Astrocyte (in vitro differentiated cells and primary cell): ENCODE measurements around the gene IPO11. TPM values are rescaled to one million over a fixed set of nuclear protein-coding genes. Genes with fewer than 3 reads are reported as not detected.

ENCODE experiments used
- DNase-seq: peaks from one replicate; pipeline ENCODE4 v3.0.0-alpha.2; 2010; ENCODE audit warnings: low read depth
- FAIRE-seq: peaks from 2 replicates; lab custom pipeline; 2011; peaks lifted over from hg19 to GRCh38; lab: Jason Lieb, UNC
- H2AFZ ChIP-seq: 2 replicates; pipeline ENCODE4 v1.6.0; 2012; ENCODE audit warnings: low read depth, low read length, inconsistent platforms
- H3K27ac ChIP-seq: 2 replicates; pipeline ENCODE4 v1.5.1; 2011; ENCODE audit warnings: low read depth, low read length, inconsistent platforms
- H3K27me3 ChIP-seq: 2 replicates; pipeline ENCODE4 v1.6.0; 2011; ENCODE audit warnings: low read length, inconsistent platforms; ENCODE audit not compliant: insufficient read depth
- H3K36me3 ChIP-seq: 2 replicates; pipeline ENCODE4 v1.5.1; 2011; ENCODE audit warnings: low read length, inconsistent platforms; ENCODE audit not compliant: insufficient read depth
- H3K4me1 ChIP-seq: 2 replicates; pipeline ENCODE4 v1.5.1; 2011; ENCODE audit warnings: low read length, inconsistent platforms; ENCODE audit not compliant: insufficient read depth
- H3K4me2 ChIP-seq: 2 replicates; pipeline ENCODE4 v1.6.0; 2012; ENCODE audit warnings: low read length, inconsistent platforms
- H3K4me3 ChIP-seq: 2 replicates; pipeline ENCODE4 v1.5.1; 2011; ENCODE audit warnings: low read depth, mild to moderate bottlenecking, low read length, inconsistent platforms; ENCODE audit not compliant: insufficient read depth
- H3K79me2 ChIP-seq: 2 replicates; pipeline ENCODE4 v1.6.0; 2012; ENCODE audit warnings: mild to moderate bottlenecking, low read length, inconsistent platforms; ENCODE audit not compliant: insufficient read depth
- H3K9ac ChIP-seq: 2 replicates; pipeline ENCODE4 v1.6.0; 2012; ENCODE audit warnings: mild to moderate bottlenecking, low read length, inconsistent platforms
- H3K9me3 ChIP-seq: 2 replicates; pipeline ENCODE4 v1.5.1; 2012; ENCODE audit warnings: low read depth, mild to moderate bottlenecking, low read length, inconsistent platforms; ENCODE audit not compliant: insufficient read depth
- H4K20me1 ChIP-seq: 2 replicates; pipeline ENCODE4 v1.6.0; 2012; ENCODE audit warnings: low read length, inconsistent platforms; ENCODE audit not compliant: insufficient read depth
- H3K27ac Mint-ChIP-seq: one replicate; pipeline ENCODE4 v1.8.0; 2021; ENCODE audit warnings: mild to moderate bottlenecking, mixed read lengths; ENCODE audit not compliant: unreplicated experiment
- H3K27me3 Mint-ChIP-seq: one replicate; pipeline ENCODE4 v1.8.0; 2021; ENCODE audit warnings: low read depth, mixed read lengths; ENCODE audit not compliant: unreplicated experiment
- H3K36me3 Mint-ChIP-seq: one replicate; pipeline ENCODE4 v1.8.0; 2021; ENCODE audit warnings: low read depth, mixed read lengths; ENCODE audit not compliant: unreplicated experiment
- H3K4me1 Mint-ChIP-seq: one replicate; pipeline ENCODE4 v1.8.0; 2021; ENCODE audit warnings: low read depth, mixed read lengths; ENCODE audit not compliant: unreplicated experiment
- H3K4me3 Mint-ChIP-seq: one replicate; pipeline ENCODE4 v1.8.0; 2021; ENCODE audit warnings: mild to moderate bottlenecking, moderate library complexity, mixed read lengths; ENCODE audit not compliant: unreplicated experiment
- H3K9me3 Mint-ChIP-seq: one replicate; pipeline ENCODE4 v1.8.0; 2021; ENCODE audit warnings: mild to moderate bottlenecking, mixed read lengths; ENCODE audit not compliant: unreplicated experiment
- EZH2 ChIP-seq: IDR thresholded peaks from 2 replicates; pipeline ENCODE4 v1.6.1; 2012; ENCODE audit warnings: mild to moderate bottlenecking, low read length, inconsistent platforms; ENCODE audit not compliant: insufficient read depth
- total RNA-seq: library from RNA; stranded (reverse); gene quantifications from 2 replicates; pipeline ENCODE4 v1.2.1, GENCODE V29; 2021
- TF ChIP-seq, protein P1 (sequence below): IDR thresholded peaks from 2 replicates; pipeline ENCODE4 v1.5.1; 2011; ENCODE audit warnings: low read depth, mild to moderate bottlenecking, inconsistent platforms, low read length, moderate library complexity; ENCODE audit not compliant: insufficient read depth

The IPO11 gene
- total RNA-seq, 1 donor from 2014 or later = 31.7 TPM

DNA sequence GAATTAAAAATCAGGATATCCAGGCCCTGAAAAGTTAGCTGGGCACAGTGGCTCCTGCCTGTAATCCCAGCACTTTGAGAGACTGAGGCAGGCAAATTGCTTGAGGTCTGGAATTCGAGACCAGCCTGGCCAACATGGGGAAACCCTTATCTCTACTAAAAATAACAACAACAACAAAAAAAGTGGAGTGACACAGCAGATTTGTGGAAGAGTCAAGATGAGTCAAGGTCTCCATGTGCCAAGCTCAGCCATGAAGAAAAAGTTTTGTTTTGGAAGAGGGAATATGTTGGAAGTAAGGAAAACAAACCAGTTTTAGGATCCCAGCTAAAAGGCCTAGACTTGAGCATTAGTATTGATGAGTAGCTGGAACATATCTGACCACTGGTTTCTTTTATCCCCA is 180.8 kb downstream of the IPO11 start:
- no peak for FAIRE-seq
- H3K9ac ChIP-seq = no peak overlapping the region
- H3K4me3 Mint-ChIP-seq = no peak overlapping the region
- H3K9me3 Mint-ChIP-seq = peaks cover 1% of the 10 kb centered on the region
- no peaks in the 10 kb centered on the region for H3K36me3 ChIP-seq
- H3K79me2 ChIP-seq = no peaks in the 10 kb centered on the region
- no peak overlapping the region for H2AFZ ChIP-seq
- no peaks in the 10 kb centered on the region for H3K27me3 Mint-ChIP-seq
- no peaks in the 10 kb centered on the region for H3K9me3 ChIP-seq
- peaks cover 8% of the 10 kb centered on the region for H3K4me1 Mint-ChIP-seq
- no peaks in the 10 kb centered on the region for H4K20me1 ChIP-seq
- H3K27ac Mint-ChIP-seq = no peak overlapping the region
- H3K4me1 ChIP-seq = peaks cover 7% of the 10 kb centered on the region
- no peak overlapping the region for H3K27ac ChIP-seq
- no peak for TF ChIP-seq EZH2
- TF ChIP-seq, protein P1, sequence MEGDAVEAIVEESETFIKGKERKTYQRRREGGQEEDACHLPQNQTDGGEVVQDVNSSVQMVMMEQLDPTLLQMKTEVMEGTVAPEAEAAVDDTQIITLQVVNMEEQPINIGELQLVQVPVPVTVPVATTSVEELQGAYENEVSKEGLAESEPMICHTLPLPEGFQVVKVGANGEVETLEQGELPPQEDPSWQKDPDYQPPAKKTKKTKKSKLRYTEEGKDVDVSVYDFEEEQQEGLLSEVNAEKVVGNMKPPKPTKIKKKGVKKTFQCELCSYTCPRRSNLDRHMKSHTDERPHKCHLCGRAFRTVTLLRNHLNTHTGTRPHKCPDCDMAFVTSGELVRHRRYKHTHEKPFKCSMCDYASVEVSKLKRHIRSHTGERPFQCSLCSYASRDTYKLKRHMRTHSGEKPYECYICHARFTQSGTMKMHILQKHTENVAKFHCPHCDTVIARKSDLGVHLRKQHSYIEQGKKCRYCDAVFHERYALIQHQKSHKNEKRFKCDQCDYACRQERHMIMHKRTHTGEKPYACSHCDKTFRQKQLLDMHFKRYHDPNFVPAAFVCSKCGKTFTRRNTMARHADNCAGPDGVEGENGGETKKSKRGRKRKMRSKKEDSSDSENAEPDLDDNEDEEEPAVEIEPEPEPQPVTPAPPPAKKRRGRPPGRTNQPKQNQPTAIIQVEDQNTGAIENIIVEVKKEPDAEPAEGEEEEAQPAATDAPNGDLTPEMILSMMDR = no peak
- H3K36me3 Mint-ChIP-seq = peaks cover 9% of the 10 kb centered on the region
- no peak for DNase-seq
- no peak overlapping the region for H3K4me2 ChIP-seq
- no peaks in the 10 kb centered on the region for H3K27me3 ChIP-seq
- no peak overlapping the region for H3K4me3 ChIP-seq

DNA sequence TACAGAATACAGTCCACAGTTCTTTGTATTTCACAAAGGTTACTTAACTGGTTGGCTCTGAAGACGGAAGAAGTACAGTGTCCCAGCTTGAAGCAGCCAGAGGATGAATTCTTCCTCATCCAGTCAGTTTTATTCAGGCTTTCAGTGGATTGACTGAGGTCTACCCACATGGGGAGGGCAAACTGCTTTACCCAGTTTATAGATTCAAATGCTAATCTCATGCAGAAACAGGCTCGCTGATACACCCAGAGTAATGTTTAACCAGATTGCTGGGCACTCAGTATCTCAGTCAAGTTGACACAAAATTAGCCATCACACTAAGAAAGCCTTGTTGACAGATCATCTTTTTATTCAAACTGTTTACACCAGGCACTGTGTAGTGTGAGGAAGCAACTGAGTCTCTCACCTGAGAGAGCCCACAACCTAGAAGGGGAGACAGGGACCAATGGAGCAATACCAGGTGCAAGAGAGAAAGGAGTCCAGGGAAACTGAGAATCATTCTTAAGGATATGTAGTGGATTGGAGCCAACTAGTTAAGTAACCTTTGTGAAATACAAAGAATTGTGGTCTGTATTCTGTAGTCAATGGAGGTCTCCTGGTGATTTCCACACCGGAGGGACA is 181.9 kb downstream of the IPO11 start:
- no peak overlapping the region for H3K27ac ChIP-seq
- no peak overlapping the region for H3K27ac Mint-ChIP-seq

GRCh38 chr5:62596096-62596495 is 183.5 kb downstream of the IPO11 start:
- Histone ChIP-seq H3K4me3 (no peak overlapping the region), H3K9ac (no peak overlapping the region), H3K9me3 (no peaks in the 10 kb centered on the region), H3K4me2 (no peak overlapping the region), H3K27ac (no peak overlapping the region), H2AFZ (no peak overlapping the region), H3K4me1 (peaks cover 7% of the 10 kb centered on the region), H4K20me1 (no peaks in the 10 kb centered on the region), H3K27me3 (no peaks in the 10 kb centered on the region), H3K79me2 (no peaks in the 10 kb centered on the region), H3K36me3 (no peaks in the 10 kb centered on the region)
- Mint-ChIP-seq H3K27ac (no peak overlapping the region), H3K9me3 (no peaks in the 10 kb centered on the region), H3K4me3 (no peak overlapping the region), H3K27me3 (no peaks in the 10 kb centered on the region), H3K4me1 (peaks cover 8% of the 10 kb centered on the region), H3K36me3 (no peaks in the 10 kb centered on the region)
- DNase-seq (no peak), FAIRE-seq (no peak)
- TF ChIP-seq, protein P1 = no peak
- TF ChIP-seq EZH2 = no peak

More for the DNA sequence above, 181.9 kb downstream of the IPO11 start:
- H3K36me3 Mint-ChIP-seq = peaks cover 1% of the 10 kb centered on the region
- H3K4me1 Mint-ChIP-seq = peaks cover 8% of the 10 kb centered on the region
- H3K4me1 ChIP-seq = peaks cover 7% of the 10 kb centered on the region
- no peak for DNase-seq
- H3K4me3 ChIP-seq = no peak overlapping the region
- no peak for TF ChIP-seq EZH2
- TF ChIP-seq, protein P1 = no peak
- no peak overlapping the region for H2AFZ ChIP-seq
- no peak overlapping the region for H3K9ac ChIP-seq
- H3K4me2 ChIP-seq = no peak overlapping the region
- no peaks in the 10 kb centered on the region for H4K20me1 ChIP-seq
- no peak overlapping the region for H3K4me3 Mint-ChIP-seq
- H3K27me3 ChIP-seq = no peaks in the 10 kb centered on the region
- no peaks in the 10 kb centered on the region for H3K27me3 Mint-ChIP-seq
- H3K79me2 ChIP-seq = no peaks in the 10 kb centered on the region
- H3K9me3 ChIP-seq = no peaks in the 10 kb centered on the region
- H3K9me3 Mint-ChIP-seq = no peaks in the 10 kb centered on the region
- FAIRE-seq = no peak
- no peaks in the 10 kb centered on the region for H3K36me3 ChIP-seq
